AG04450 (cell line): ENCODE results near the gene GAPVD1. TPM values are rescaled to one million over a fixed set of nuclear protein-coding genes. Genes with fewer than 3 reads are reported as not detected.

ENCODE experiments used
- CTCF ChIA-PET: fragments of 300-600, 350-600 bp; formaldehyde crosslinking; extraction: SDS; loops from one replicate; lab custom pipeline; 2022; ENCODE audit warnings: antibody characterized with exemption, inconsistent platforms; lab: Charles Lee
- POLR2A ChIA-PET: fragments of 350-600 bp; formaldehyde crosslinking; extraction: SDS; loops from one replicate; lab custom pipeline; 2021; ENCODE audit warnings: antibody characterized with exemption, inconsistent platforms; lab: Yijun Ruan, JAX
- DNase-seq: peaks from one replicate; pipeline ENCODE4 v3.0.0-alpha.2; 2011; ENCODE audit warnings: low read depth, low spot score
- H3K27ac ChIP-seq: one replicate; pipeline ENCODE4 v1.5.1; 2012; ENCODE audit warnings: low read depth, low read length, control low read depth
- H3K27me3 ChIP-seq: one replicate; pipeline ENCODE4 v1.6.0; 2012; ENCODE audit warnings: low read length; ENCODE audit not compliant: control insufficient read depth, insufficient read depth
- H3K4me3 ChIP-seq: 2 replicates; pipeline ENCODE4 v1.5.1; 2011; ENCODE audit warnings: mild to moderate bottlenecking, low read depth, low read length, control low read depth
- H3K9me3 ChIP-seq: 2 replicates; pipeline ENCODE4 v1.5.1; 2012; ENCODE audit warnings: low read length; ENCODE audit not compliant: control insufficient read depth, insufficient read depth
- polyA plus RNA-seq: library from polyadenylated mRNA; depleted of rRNA; stranded (reverse); fragments of >200 nt; gene quantifications from 2 replicates; pipeline ENCODE4 v1.2.3, GENCODE V29; 2011; rRNA removed
- small RNA-seq: library from RNA; depleted of rRNA; stranded (forward); fragments of <200 nt; gene quantifications from one replicate; pipeline ENCODE3, GENCODE V24; 2012; ENCODE audit warnings: low read depth; ENCODE audit not compliant: insufficient read length
- TF ChIP-seq, protein P1 (sequence below): IDR thresholded peaks from 2 replicates; pipeline ENCODE4 v1.5.1; 2011; ENCODE audit warnings: low read depth, low read length, control low read depth, inconsistent platforms

Gene GAPVD1
- polyA plus RNA-seq, 1 experiment, result 25.8 TPM

DNA sequence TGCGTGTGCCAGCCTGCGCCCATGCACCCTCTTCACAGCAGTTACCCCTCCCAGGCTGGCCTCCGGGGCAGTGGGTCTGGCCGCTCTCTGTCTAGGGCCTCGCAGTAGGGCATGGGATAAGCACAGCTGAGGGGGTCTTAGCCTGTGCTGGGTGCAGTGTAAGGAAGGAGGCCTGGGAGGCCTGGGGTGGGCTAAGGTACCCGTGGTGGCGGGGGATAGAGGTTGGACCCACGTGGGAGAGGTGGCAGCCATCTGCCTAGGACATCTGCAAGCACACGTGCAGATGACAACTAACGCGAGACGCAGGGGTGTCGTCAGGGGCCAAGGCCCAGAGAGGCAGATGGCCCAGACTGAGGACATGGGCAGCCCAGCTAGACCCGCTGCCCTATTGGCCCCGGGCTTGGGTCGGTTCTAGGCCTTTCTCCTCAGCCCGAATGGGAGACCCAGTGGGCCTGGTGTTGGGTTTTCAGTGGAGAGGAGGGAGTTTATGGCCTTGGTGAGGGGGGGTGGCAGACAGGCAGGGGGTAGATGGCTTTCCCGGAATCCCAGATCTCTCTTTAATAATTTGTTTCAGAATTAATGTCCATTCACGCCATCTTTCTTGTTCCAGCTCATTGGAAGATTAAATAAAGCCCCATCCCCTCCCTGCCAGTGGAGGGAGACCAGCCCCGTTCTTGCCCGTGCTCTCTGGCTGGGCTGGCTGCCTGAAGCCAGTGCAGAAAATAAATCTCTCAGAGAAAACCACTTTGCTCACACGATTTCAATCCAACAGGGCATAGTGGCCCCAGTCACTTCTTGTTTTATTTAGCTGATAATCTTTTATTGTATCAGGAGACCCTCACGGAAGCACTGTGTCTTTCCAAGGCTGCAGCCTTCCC is 154.2 kb downstream of the GAPVD1 start:
- H3K4me3 ChIP-seq, result no peak overlapping the region
- CTCF ChIA-PET, result interaction anchor here (0.5 to 1.6 kb wide), 3 partner anchors 8 to 143 kb away, joined by 3 to 4 read pairs (median 4); no protein-coding TSS in a partner anchor
- POLR2A ChIA-PET, result interaction anchor here (0.7 kb wide), 1 partner anchor 8 kb away, joined by 3 read pairs; no protein-coding TSS in a partner anchor
- TF ChIP-seq, protein P1, sequence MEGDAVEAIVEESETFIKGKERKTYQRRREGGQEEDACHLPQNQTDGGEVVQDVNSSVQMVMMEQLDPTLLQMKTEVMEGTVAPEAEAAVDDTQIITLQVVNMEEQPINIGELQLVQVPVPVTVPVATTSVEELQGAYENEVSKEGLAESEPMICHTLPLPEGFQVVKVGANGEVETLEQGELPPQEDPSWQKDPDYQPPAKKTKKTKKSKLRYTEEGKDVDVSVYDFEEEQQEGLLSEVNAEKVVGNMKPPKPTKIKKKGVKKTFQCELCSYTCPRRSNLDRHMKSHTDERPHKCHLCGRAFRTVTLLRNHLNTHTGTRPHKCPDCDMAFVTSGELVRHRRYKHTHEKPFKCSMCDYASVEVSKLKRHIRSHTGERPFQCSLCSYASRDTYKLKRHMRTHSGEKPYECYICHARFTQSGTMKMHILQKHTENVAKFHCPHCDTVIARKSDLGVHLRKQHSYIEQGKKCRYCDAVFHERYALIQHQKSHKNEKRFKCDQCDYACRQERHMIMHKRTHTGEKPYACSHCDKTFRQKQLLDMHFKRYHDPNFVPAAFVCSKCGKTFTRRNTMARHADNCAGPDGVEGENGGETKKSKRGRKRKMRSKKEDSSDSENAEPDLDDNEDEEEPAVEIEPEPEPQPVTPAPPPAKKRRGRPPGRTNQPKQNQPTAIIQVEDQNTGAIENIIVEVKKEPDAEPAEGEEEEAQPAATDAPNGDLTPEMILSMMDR, result 0 out of 2 replicates have a peak, but pooled peaks have one; percentile 6
- H3K27ac ChIP-seq, result no peak overlapping the region
- no peaks in the 10 kb centered on the region; the same call in 1 of the 2 replicates for H3K9me3 ChIP-seq
- H3K27me3 ChIP-seq, result no peaks in the 10 kb centered on the region
- no peak for DNase-seq

DNA sequence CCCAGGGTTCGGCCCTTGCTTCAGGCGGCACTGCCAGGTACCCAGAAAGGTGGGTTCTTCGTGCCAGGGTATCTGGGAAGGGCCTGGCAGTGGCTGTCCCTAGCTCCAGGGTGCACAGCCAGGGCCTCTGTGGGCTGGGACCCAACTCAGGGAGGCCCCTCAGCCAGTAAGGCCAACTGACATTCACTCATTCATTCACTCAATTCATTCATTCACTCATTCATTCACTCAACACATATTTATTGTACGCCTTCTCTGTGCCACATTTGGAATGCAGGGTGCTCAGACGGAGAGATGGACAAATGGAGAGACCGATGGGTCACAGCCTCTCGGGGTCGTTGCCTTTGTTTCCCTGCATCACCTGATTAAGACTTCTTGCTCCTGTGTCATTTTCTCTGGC is 154.9 kb downstream of the GAPVD1 start:
- DNase-seq, result no peak
- ChIA-PET POLR2A (interaction anchor here (0.7 kb wide), 1 partner anchor 8 kb away, joined by 3 read pairs; no protein-coding TSS in a partner anchor), CTCF (interaction anchor here (0.5 to 1.6 kb wide), 3 partner anchors 9 to 142 kb away, joined by 3 to 4 read pairs (median 4); no protein-coding TSS in a partner anchor)
- Histone ChIP-seq H3K4me3 (no peak overlapping the region), H3K27ac (no peak overlapping the region), H3K27me3 (no peaks in the 10 kb centered on the region), H3K9me3 (no peaks in the 10 kb centered on the region; the same call in 1 of the 2 replicates)
- TF ChIP-seq, protein P1, result no peak

Small RNAs within 50 kb of the gene (small RNA-seq; reads per million reads assigned to genes)
- gene AL354710.1, result not detected
- gene RNU6-1020P, result not detected

Other genes starting within 250 kb of the GAPVD1 start
- gene SCAI, start 118.3 kb upstream of the GAPVD1 start, polyA plus RNA-seq, result 11.9 and 13.9 TPM in 2 replicates
- 24.3 and 34.8 TPM in 2 replicates for gene PPP6C, start 72.0 kb upstream of the GAPVD1 start, polyA plus RNA-seq
- gene RABEPK, start 61.3 kb upstream of the GAPVD1 start, polyA plus RNA-seq, result 45.5 and 45.8 TPM in 2 replicates
- gene HSPA5, start 20.5 kb upstream of the GAPVD1 start, polyA plus RNA-seq, result 477 and 591 TPM in 2 replicates